Right atrium auricular region (tissue), 2 donors: ENCODE measurements around the gene CCDC167. TPM values are rescaled to one million over a fixed set of nuclear protein-coding genes. Genes with fewer than 3 reads are reported as not detected.

Experiments used
- DNase-seq: peaks from one replicate; pipeline ENCODE4 v3.0.0-alpha.2; 2019; ENCODE audit warnings: low spot score
- H3K27ac ChIP-seq, 2 donors: fragments of 200-600 bp; sonication (generic); 1 replicate in 1 of 2; 2 replicates in 1 of 2; pipeline ENCODE4 v1.5.1; 2016 to 2019
- H3K27me3 ChIP-seq, 2 donors: fragments of 200-600 bp; sonication (generic); one replicate each; pipeline versions ENCODE4 v1.5.1 to v1.6.0; 2017 to 2019
- H3K36me3 ChIP-seq: fragments of 200-600 bp; sonication (generic); one replicate; pipeline ENCODE4 v1.5.1; 2016
- H3K4me1 ChIP-seq, 2 donors: fragments of 200-600 bp; sonication (generic); one replicate each; pipeline versions ENCODE4 v1.5.1 to v1.6.0; 2017 to 2019
- H3K4me3 ChIP-seq, 2 donors: fragments of 200-600 bp; sonication (generic); 1 replicate in 1 of 2; 2 replicates in 1 of 2; pipeline ENCODE4 v1.5.1; 2017 to 2019; ENCODE audit warnings: mild to moderate bottlenecking in 1 of 2, moderate library complexity in 1 of 2
- H3K9me3 ChIP-seq, 2 donors: fragments of 200-600 bp; sonication (generic); one replicate each; pipeline ENCODE4 v1.5.1; 2019
- CTCF ChIP-seq, 2 donors: fragments of 200-600 bp; sonication (generic); IDR thresholded peaks; one replicate each; pipeline ENCODE4 v1.5.1; 2019; ENCODE audit warnings: antibody characterized with exemption in 2 of 2
- total RNA-seq, 2 donors: library from RNA; depleted of rRNA; stranded (reverse); fragments of >200 nt; gene quantifications; one replicate each; pipeline ENCODE4 v1.1.0, GENCODE V29; 2016

CCDC167 gene
- total RNA-seq, 2 donors from 2014 or later = 26.1 to 39.6 TPM

- H3K9me3 ChIP-seq = no peaks in the 10 kb centered on the region
- no peaks in the 10 kb centered on the region for H3K27me3 ChIP-seq
- no peak overlapping the region for H3K4me3 ChIP-seq
- H3K4me1 ChIP-seq = no peaks in the 10 kb centered on the region
- H3K27ac ChIP-seq = no peak overlapping the region
- no peak for DNase-seq
- H3K36me3 ChIP-seq = no peaks in the 10 kb centered on the region
- no peak for TF ChIP-seq CTCF (IDR thresholded peaks at IDR 0.05)
Measured at GRCh38 chr6:37507690-37508421, 8.2 kb upstream of the CCDC167 start.

- no peaks in the 10 kb centered on the region for H3K27me3 ChIP-seq
- no peaks in the 10 kb centered on the region for H3K4me1 ChIP-seq
- no peak for DNase-seq
- no peaks in the 10 kb centered on the region for H3K9me3 ChIP-seq
- no peak overlapping the region for H3K27ac ChIP-seq
- H3K4me3 ChIP-seq = no peak overlapping the region
- no peak for TF ChIP-seq CTCF (IDR thresholded peaks at IDR 0.05)
- H3K36me3 ChIP-seq = no peaks in the 10 kb centered on the region
Measured at GRCh38 chr6:37507077-37507476, 7.4 kb upstream of the CCDC167 start.

- DNase-seq = no peak
- H3K9me3 ChIP-seq = no peaks in the 10 kb centered on the region
- no peak overlapping the region for H3K27ac ChIP-seq
- no peak for TF ChIP-seq CTCF (IDR thresholded peaks at IDR 0.05)
- no peaks in the 10 kb centered on the region for H3K4me1 ChIP-seq
- H3K4me3 ChIP-seq = no peak overlapping the region
- H3K36me3 ChIP-seq = no peaks in the 10 kb centered on the region
- no peaks in the 10 kb centered on the region for H3K27me3 ChIP-seq
Measured at GRCh38 chr6:37506479-37506878, 6.8 kb upstream of the CCDC167 start.

GRCh38 chr6:37504024-37504423, 4.3 kb upstream of the CCDC167 start:
- H3K36me3 ChIP-seq = no peaks in the 10 kb centered on the region
- no peaks in the 10 kb centered on the region for H3K27me3 ChIP-seq
- TF ChIP-seq CTCF (IDR thresholded peaks at IDR 0.05) = no peak
- no peak for DNase-seq
- H3K9me3 ChIP-seq = no peaks in the 10 kb centered on the region
- H3K4me1 ChIP-seq = peaks cover 0 to 4% of the 10 kb centered on the region in 2 donors
- H3K27ac ChIP-seq = no peak overlapping the region
- H3K4me3 ChIP-seq = no peak overlapping the region

GRCh38 chr6:37503309-37503965, 3.7 kb upstream of the CCDC167 start:
- H3K4me1 ChIP-seq = peaks cover 0 to 10% of the 10 kb centered on the region in 2 donors
- H3K27ac ChIP-seq = no peak overlapping the region
- no peaks in the 10 kb centered on the region for H3K27me3 ChIP-seq
- no peak for DNase-seq
- TF ChIP-seq CTCF (IDR thresholded peaks at IDR 0.05) = no peak
- no peaks in the 10 kb centered on the region for H3K9me3 ChIP-seq
- H3K36me3 ChIP-seq = no peaks in the 10 kb centered on the region
- no peak overlapping the region for H3K4me3 ChIP-seq
